Motor neuron (in vitro differentiated cells): ENCODE measurements around the gene ILF2. TPM values are rescaled to one million over a fixed set of nuclear protein-coding genes. Genes with fewer than 3 reads are reported as not detected.
A peak's percentile ranks its signal among the peaks of the same experiment; 100 is the strongest.
"Not testable (repeated sequence)": the region's sequence is repeated elsewhere in the genome, so short reads cannot be mapped to it uniquely, and the experiment has no call there.

Source experiments
- ATAC-seq, 8 experiments: fragments of 200-7000 bp; cut with Tn5 transposase; replicated peaks in 6 of 8; 2 replicates each; pipeline ENCODE4 v1.8.0; 2021; ENCODE audit warnings: mild to moderate bottlenecking in 8 of 8, moderate library complexity in 8 of 8
- H3K27ac ChIP-seq, 2 donors: fragments of 250-450 bp; sonication (Bioruptor Pico); 2 replicates each; pipeline ENCODE4 v1.9.0; 2021; ENCODE audit warnings: antibody characterized with exemption in 2 of 2, mild to moderate bottlenecking in 2 of 2, moderate library complexity in 1 of 2
- H3K4me1 ChIP-seq, 2 donors: fragments of 250-450 bp; sonication (Bioruptor Pico); replicated peaks in 1 of 2; 2 replicates each; pipeline ENCODE4 v1.6.1; 2021; ENCODE audit warnings: antibody characterized with exemption in 2 of 2, mild to moderate bottlenecking in 2 of 2, moderate library complexity in 1 of 2
- H3K4me3 ChIP-seq, 5 donors: fragments of 250-450 bp; sonication (Bioruptor Pico); 2 replicates each; pipeline ENCODE4 v1.9.0; 2021; ENCODE audit warnings: antibody characterized with exemption in 5 of 5, mild to moderate bottlenecking in 5 of 5, moderate library complexity in 4 of 5
- WGBS, 10 experiments: fragments of 450-650 bp; shearing (Covaris generic); methylation state at CpG; one replicate each; pipeline ENCODE4 v1.0.0; 2022; 5-methylcytosine and 5-hydroxymethylcytosine counted together
- in situ Hi-C, 9 experiments: fragments of 400-800 bp; cut with MboI; loops; one replicate each; pipeline ENCODE4 v1.15.0; 2021; ENCODE audit warnings: low sequenced_read_pairs in 9 of 9, low pct_unique_long_range_greater_than_20kb in 2 of 9; ENCODE audit not compliant: unreplicated experiment in 9 of 9
- total RNA-seq, 8 experiments: library from RNA; unstranded; fragments of 300-600 nt; gene quantifications; 2 replicates each; pipeline versions ENCODE4 v1.2.3 to v1.2.4, GENCODE V29; 2022

The ILF2 gene
- total RNA-seq, 8 experiments from 2014 or later, result 116 to 542 (median 228) TPM

- peak; percentile 27 to 72 (median 64) for ATAC-seq
- Histone ChIP-seq H3K27ac (no peak overlapping the region), H3K4me1 (peaks cover 6 to 7% of the 10 kb centered on the region in 2 donors), H3K4me3 (peak overlapping the region; percentile 29 to 36 (median 35))
- 0 to 10% (median 0%) methylated on average over 1 to 16 of the region's 29 CpGs; no CpG with 5 or more reads in 1 of the 10 experiments for WGBS, 10 experiments
- in situ Hi-C loops, result loop anchor here in 3 of 9 experiments (10.0 to 25.0 kb wide), 2 partner anchors 297 to 309 kb away; partner anchors contain the start of genes JTB (in 3 of the 3), RAB13 (in 2 of the 3) and RPS27 (in 2 of the 3)
These were observed 7.1 kb upstream of the ILF2 start for GRCh38 chr1:153677718-153678518.

DNA sequence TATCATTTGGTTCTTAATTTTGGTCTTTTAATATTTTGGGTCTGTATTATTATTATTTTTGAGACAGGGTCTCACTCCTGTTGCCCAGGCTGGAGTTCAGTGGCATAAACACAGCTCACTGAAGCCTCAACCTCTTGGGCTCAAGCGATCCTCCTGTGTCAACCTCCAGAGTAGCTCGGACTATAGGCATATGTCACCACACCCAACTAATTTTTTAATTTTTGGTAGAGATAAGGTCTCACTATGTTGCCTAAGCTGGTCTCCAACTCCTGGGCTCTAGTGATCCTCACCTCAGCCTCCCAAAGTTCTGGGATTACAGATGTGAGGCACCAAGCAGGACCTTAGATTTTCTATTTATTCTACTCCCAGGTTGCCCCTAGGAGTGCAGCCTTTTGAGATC is 2.7 kb upstream of the ILF2 start:
- Histone ChIP-seq H3K27ac (no peak overlapping the region), H3K4me1 (peaks cover 15% of the 10 kb centered on the region in 2 donors), H3K4me3 (no peak overlapping the region)
- WGBS, 10 experiments, result 83 to 100% (median 100%) methylated on average over 1 to 2 of the region's 2 CpGs; no CpG with 5 or more reads in 3 of the 10 experiments
- ATAC-seq, result no peak
- in situ Hi-C loops, result loop anchor here in 3 of 9 experiments (10.0 to 25.0 kb wide), 3 partner anchors 289 to 314 kb away; partner anchors contain the start of genes JTB (in 2 of the 3), CREB3L4 (in 1 of the 3), CRTC2 (in 1 of the 3) and RAB13 (in 1 of the 3)

DNA sequence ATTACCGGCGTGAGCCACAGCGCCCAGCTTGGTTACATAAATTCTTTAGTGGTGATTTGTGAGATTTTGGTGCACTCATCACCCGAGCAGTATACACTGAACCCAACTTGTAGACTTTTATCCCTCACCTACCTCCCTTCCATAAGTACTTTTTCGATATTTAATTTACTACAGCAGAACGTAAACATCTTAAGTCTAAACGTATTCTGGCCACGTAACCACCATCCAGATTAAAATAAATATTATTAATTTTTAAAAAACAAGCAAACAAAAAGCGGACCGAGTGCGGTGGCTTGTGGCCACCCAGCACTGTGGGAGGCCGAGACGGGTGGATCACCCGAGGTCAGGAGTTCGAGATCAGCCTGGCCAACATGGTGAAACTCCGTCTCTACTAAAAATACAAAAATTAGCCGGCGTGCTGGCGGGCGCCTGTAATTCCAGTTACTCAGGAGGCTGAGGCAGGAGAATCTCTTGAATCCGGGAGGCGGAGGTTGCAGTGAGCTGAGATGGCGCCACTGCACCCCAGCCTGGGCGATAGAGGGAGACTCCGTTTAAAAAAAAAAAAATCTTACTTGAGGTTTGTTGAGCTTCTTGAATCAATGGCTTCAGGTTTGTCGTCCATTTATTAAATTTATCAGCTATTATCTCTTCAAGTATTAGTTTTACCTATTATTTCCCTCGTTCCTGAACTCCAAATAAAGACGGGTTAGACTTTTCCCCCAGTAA is 998 bp upstream of the ILF2 start:
- H3K4me3 ChIP-seq, result peak overlapping the region; percentile 37 to 51 (median 41)
- in situ Hi-C loops, result loop anchor here in 3 of 9 experiments (10.0 to 25.0 kb wide), 3 partner anchors 291 to 316 kb away; partner anchors contain the start of genes JTB (in 2 of the 3), CREB3L4 (in 1 of the 3), CRTC2 (in 1 of the 3) and RAB13 (in 1 of the 3)
- H3K4me1 ChIP-seq, result not testable (repeated sequence)
- 15 to 22% (median 17%) methylated on average over 6 to 28 of the region's 28 CpGs for WGBS, 10 experiments
- peak in 3 of 8 experiments; percentile 50 to 55 (median 52) for ATAC-seq
- peak overlapping the region; percentile 34 to 52 for H3K27ac ChIP-seq

GRCh38 chr1:153670257-153670858 is 435 bp downstream of the ILF2 start:
- Histone ChIP-seq H3K4me1 (peaks cover 8 to 9% of the 10 kb centered on the region in 2 donors), H3K27ac (peak overlapping the region; percentile 89 to 90), H3K4me3 (peak overlapping the region; percentile 65 to 87 (median 76))
- in situ Hi-C loops, result loop anchor here in 3 of 9 experiments (10.0 to 25.0 kb wide), 3 partner anchors 292 to 317 kb away; partner anchors contain the start of genes JTB (in 2 of the 3), CREB3L4 (in 1 of the 3), CRTC2 (in 1 of the 3) and RAB13 (in 1 of the 3)
- peak in 3 of 8 experiments; percentile 4 to 9 (median 4) for ATAC-seq
- 0 to 7% (median 3%) methylated on average over 3 to 10 of the region's 22 CpGs; no CpG with 5 or more reads in 3 of the 10 experiments for WGBS, 10 experiments

- peaks cover 8 to 9% of the 10 kb centered on the region in 2 donors for H3K4me1 ChIP-seq
- H3K27ac ChIP-seq, result no peak overlapping the region
- H3K4me3 ChIP-seq, result peak overlapping the region; percentile 65 to 87 (median 76)
- WGBS, 10 experiments, result 53 to 93% (median 75%) methylated on average over 1 to 6 of the region's 6 CpGs
- no peak for ATAC-seq
- in situ Hi-C loops, result loop anchor here in 3 of 9 experiments (10.0 to 25.0 kb wide), 3 partner anchors 293 to 318 kb away; partner anchors contain the start of genes JTB (in 2 of the 3), CREB3L4 (in 1 of the 3), CRTC2 (in 1 of the 3) and RAB13 (in 1 of the 3)
These were observed 1.2 kb downstream of the ILF2 start for GRCh38 chr1:153669606-153670005.

DNA sequence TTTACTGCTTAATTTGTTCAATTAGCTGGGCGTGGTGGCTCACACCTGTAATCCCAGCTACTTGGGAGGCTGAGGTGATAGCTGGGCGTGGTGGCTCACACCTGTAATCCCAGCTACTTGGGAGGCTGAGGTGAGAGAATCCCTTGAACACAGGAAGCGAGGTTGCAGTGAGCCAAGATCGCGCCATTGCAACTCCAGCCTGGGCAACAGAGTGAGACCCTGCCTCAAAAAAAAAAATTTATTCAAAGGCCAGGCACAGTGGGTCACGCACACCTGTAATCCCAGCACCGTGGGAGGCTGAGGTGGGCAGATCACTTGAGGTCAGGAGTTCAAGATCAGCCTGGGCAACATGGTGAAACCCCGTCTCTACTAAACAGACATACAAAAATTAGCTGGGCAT is 2.1 kb downstream of the ILF2 start:
- WGBS, 10 experiments, result 90 to 100% (median 100%) methylated on average over 1 to 7 of the region's 8 CpGs; no CpG with 5 or more reads in 2 of the 10 experiments
- ATAC-seq, H3K4me3 ChIP-seq, H3K27ac ChIP-seq, H3K4me1 ChIP-seq: not testable (repeated sequence)
- in situ Hi-C loops, result loop anchor here in 2 of 9 experiments (25.0 kb wide), 2 partner anchors 294 to 319 kb away; partner anchors contain the start of genes CREB3L4 (in 1 of the 2), CRTC2 (in 1 of the 2), JTB (in 1 of the 2) and RAB13 (in 1 of the 2)

GRCh38 chr1:153667439-153667838 is 3.4 kb downstream of the ILF2 start:
- in situ Hi-C loops, result loop anchor here in 2 of 9 experiments (25.0 kb wide), 2 partner anchors 295 to 320 kb away; partner anchors contain the start of genes CREB3L4 (in 1 of the 2), CRTC2 (in 1 of the 2), JTB (in 1 of the 2) and RAB13 (in 1 of the 2)

GRCh38 chr1:153663211-153663610 is 7.6 kb downstream of the ILF2 start:
- Histone ChIP-seq H3K4me1 (peaks cover 8 to 16% of the 10 kb centered on the region in 2 donors), H3K4me3 (no peak overlapping the region), H3K27ac (no peak overlapping the region)
- in situ Hi-C loops, result loop anchor here in 2 of 9 experiments (25.0 kb wide), 2 partner anchors 299 to 324 kb away; partner anchors contain the start of genes CREB3L4 (in 1 of the 2), CRTC2 (in 1 of the 2), JTB (in 1 of the 2) and RAB13 (in 1 of the 2)
- 70 to 100% (median 98%) methylated on average over 1 to 5 of the region's 5 CpGs; no CpG with 5 or more reads in 1 of the 10 experiments for WGBS, 10 experiments
- ATAC-seq, result no peak

More at GRCh38 chr1:153667439-153667838, 3.4 kb downstream of the ILF2 start:
- Histone ChIP-seq H3K27ac (no peak overlapping the region), H3K4me1 (peaks cover 8 to 9% of the 10 kb centered on the region in 2 donors), H3K4me3 (no peak overlapping the region)
- 79 to 100% (median 95%) methylated on average over 1 to 4 of the region's 4 CpGs; no CpG with 5 or more reads in 1 of the 10 experiments for WGBS, 10 experiments
- ATAC-seq, result no peak

DNA sequence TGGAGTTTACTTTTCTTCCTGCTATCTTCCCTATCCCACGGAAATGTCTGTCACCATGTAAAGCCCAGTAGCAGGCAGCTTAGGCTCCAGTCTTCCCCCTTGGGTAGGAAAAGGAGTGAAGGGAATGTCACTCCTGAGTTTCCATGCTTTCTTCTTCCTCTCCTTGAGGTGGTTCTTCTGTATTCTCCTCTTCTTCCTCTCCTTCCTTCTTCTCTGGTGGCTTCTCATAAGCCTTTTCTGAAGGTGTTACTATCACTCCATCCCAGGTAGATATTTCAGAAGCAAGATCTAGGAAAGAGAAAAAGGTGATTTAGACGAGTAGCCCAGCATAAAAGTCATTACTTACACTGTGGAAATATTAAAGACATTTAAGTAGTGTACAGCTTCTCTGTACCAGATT is 8.5 kb downstream of the ILF2 start:
- WGBS, 10 experiments, result 29 to 100% (median 100%) methylated on average over 1 to 2 of the region's 2 CpGs; no CpG with 5 or more reads in 1 of the 10 experiments
- Histone ChIP-seq H3K27ac (no peak overlapping the region), H3K4me1 (peaks cover 8 to 17% of the 10 kb centered on the region in 2 donors), H3K4me3 (no peak overlapping the region)
- no peak for ATAC-seq
- in situ Hi-C loops, result loop anchor here in 2 of 9 experiments (25.0 kb wide), 2 partner anchors 300 to 325 kb away; partner anchors contain the start of genes CREB3L4 (in 1 of the 2), CRTC2 (in 1 of the 2), JTB (in 1 of the 2) and RAB13 (in 1 of the 2)

GRCh38 chr1:153661111-153661708 is 9.6 kb downstream of the ILF2 start:
- in situ Hi-C loops, result loop anchor here in 2 of 9 experiments (25.0 kb wide), 2 partner anchors 301 to 326 kb away; partner anchors contain the start of genes CREB3L4 (in 1 of the 2), CRTC2 (in 1 of the 2), JTB (in 1 of the 2) and RAB13 (in 1 of the 2)
- H3K4me3 ChIP-seq, result no peak overlapping the region
- 54 to 69% (median 66%) methylated on average over 4 to 9 of the region's 9 CpGs; no CpG with 5 or more reads in 3 of the 10 experiments for WGBS, 10 experiments
- H3K27ac ChIP-seq, result no peak overlapping the region
- ATAC-seq, result peak in 2 of 8 experiments; percentile 2 to 71
- H3K4me1 ChIP-seq, result peaks cover 8 to 17% of the 10 kb centered on the region in 2 donors

GRCh38 chr1:153659656-153660055 is 11.1 kb downstream of the ILF2 start:
- in situ Hi-C loops, result loop anchor here in 2 of 9 experiments (25.0 kb wide), 2 partner anchors 303 to 328 kb away; partner anchors contain the start of genes CREB3L4 (in 1 of the 2), CRTC2 (in 1 of the 2), JTB (in 1 of the 2) and RAB13 (in 1 of the 2)
- Histone ChIP-seq H3K27ac (no peak overlapping the region), H3K4me3 (peak overlapping the region; percentile 85 to 91 (median 86)), H3K4me1 (peaks cover 8 to 17% of the 10 kb centered on the region in 2 donors)
- 54 to 90% (median 69%) methylated on average over 2 to 9 of the region's 9 CpGs; no CpG with 5 or more reads in 3 of the 10 experiments for WGBS, 10 experiments
- no peak for ATAC-seq
